Mesendoderm (in vitro differentiated cells): Measurements from ENCODE around the gene FBXL20.
"Not testable (repeated sequence)": the region's sequence is repeated elsewhere in the genome, so short reads cannot be mapped to it uniquely, and the experiment has no call there.

ENCODE experiments used
- DNase-seq: peaks from one replicate; pipeline ENCODE4 v3.0.0; 2013
- H2AK5ac ChIP-seq: 2 replicates; pipeline ENCODE4 v1.6.1; 2013; ENCODE audit warnings: low read length, inconsistent platforms
- H2BK120ac ChIP-seq: 2 replicates; pipeline ENCODE4 v1.6.1; 2013; ENCODE audit warnings: low read depth, mild to moderate bottlenecking, low read length, moderate library complexity, mixed read lengths
- H2BK15ac ChIP-seq: replicated peaks from 2 replicates; pipeline ENCODE4 v1.6.1; 2013; ENCODE audit warnings: low read depth, mild to moderate bottlenecking, moderate library complexity
- H2BK5ac ChIP-seq: 2 replicates; pipeline ENCODE4 v1.6.1; 2013; ENCODE audit warnings: low read length, inconsistent platforms
- H3K18ac ChIP-seq: 2 replicates; pipeline ENCODE4 v1.6.1; 2013; ENCODE audit warnings: mild to moderate bottlenecking, low read length, mixed read lengths
- H3K23ac ChIP-seq: one replicate; pipeline ENCODE4 v1.6.1; 2013; ENCODE audit warnings: low read length
- H3K27ac ChIP-seq: 2 replicates; pipeline ENCODE4 v1.5.1; 2013; ENCODE audit warnings: low read depth, mild to moderate bottlenecking, inconsistent platforms, low read length, moderate library complexity
- H3K27me3 ChIP-seq: 2 replicates; pipeline ENCODE4 v1.6.1; 2013; ENCODE audit warnings: low read length, control low read depth, mild to moderate bottlenecking, inconsistent platforms; ENCODE audit not compliant: insufficient read depth, poor library complexity
- H3K36me3 ChIP-seq: 2 replicates; pipeline ENCODE4 v1.6.1; 2013; ENCODE audit warnings: low read length, inconsistent platforms; ENCODE audit not compliant: control insufficient read depth, insufficient read depth
- H3K4ac ChIP-seq: one replicate; pipeline ENCODE4 v1.6.1; 2013; ENCODE audit warnings: low read depth, mild to moderate bottlenecking, low read length, moderate library complexity
- H3K4me1 ChIP-seq: 2 replicates; pipeline ENCODE4 v1.6.1; 2013; ENCODE audit warnings: low read depth, low read length, inconsistent platforms; ENCODE audit not compliant: control insufficient read depth
- H3K4me2 ChIP-seq: 2 replicates; pipeline ENCODE4 v1.6.1; 2013; ENCODE audit warnings: low read length
- H3K4me3 ChIP-seq: 2 replicates; pipeline ENCODE4 v1.5.1; 2013; ENCODE audit warnings: mild to moderate bottlenecking, low read length
- H3K56ac ChIP-seq: one replicate; pipeline ENCODE4 v1.6.1; 2013; ENCODE audit warnings: low read length
- H3K79me1 ChIP-seq: 2 replicates; pipeline ENCODE4 v1.6.1; 2013; ENCODE audit warnings: low read length, inconsistent platforms
- H3K79me2 ChIP-seq: 2 replicates; pipeline ENCODE4 v1.6.1; 2013; ENCODE audit warnings: mild to moderate bottlenecking, low read length; ENCODE audit not compliant: control insufficient read depth, insufficient read depth
- H3K9ac ChIP-seq: 2 replicates; pipeline ENCODE4 v1.6.1; 2013; ENCODE audit warnings: low read length, inconsistent platforms
- H4K5ac ChIP-seq: one replicate; pipeline ENCODE4 v1.6.1; 2013; ENCODE audit warnings: low read length
- H4K8ac ChIP-seq: one replicate; pipeline ENCODE4 v1.6.1; 2013; ENCODE audit warnings: low read depth, mild to moderate bottlenecking, control low read depth, low read length, moderate library complexity
- WGBS: extraction: QIAGEN DNeasy Blood & Tissue Kit; methylation state at CpG from one replicate; pipeline ENCODE4 v1.1.7; 2013; ENCODE audit warnings: low lambda C conversion rate, missing lambda C conversion rate; ENCODE audit not compliant: insufficient coverage; ENCODE audit errors: extremely low coverage; 5-methylcytosine and 5-hydroxymethylcytosine counted together

FBXL20 gene

DNA sequence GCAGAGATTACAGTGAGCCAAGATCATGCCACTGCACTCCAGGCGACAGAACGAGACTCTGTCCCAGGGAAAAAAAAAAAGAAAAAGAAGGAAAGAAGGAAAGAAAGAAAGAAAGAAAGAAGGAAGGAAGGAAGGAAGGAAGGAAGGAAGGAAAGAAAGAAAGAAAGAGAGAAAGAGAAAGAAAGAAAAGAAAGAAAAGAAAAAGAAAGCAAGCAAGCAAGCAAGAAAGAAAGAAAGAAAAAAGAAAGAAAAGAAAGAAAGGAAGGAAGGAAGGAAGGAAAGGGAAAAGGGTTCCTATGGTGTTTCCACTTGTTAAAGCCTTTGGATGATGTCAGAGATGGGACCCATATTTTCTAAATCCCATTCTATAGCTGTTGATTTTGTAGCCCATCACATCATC, 38.4 kb upstream of the FBXL20 start:
- H3K18ac ChIP-seq, H4K8ac ChIP-seq, DNase-seq, H2BK5ac ChIP-seq, H3K56ac ChIP-seq, H2BK15ac ChIP-seq, H3K4me2 ChIP-seq, H3K79me1 ChIP-seq, H3K4me1 ChIP-seq, H2BK120ac ChIP-seq, H3K27me3 ChIP-seq, H3K9ac ChIP-seq, H3K79me2 ChIP-seq, H3K27ac ChIP-seq, H2AK5ac ChIP-seq, H3K23ac ChIP-seq, H3K4ac ChIP-seq, H4K5ac ChIP-seq, H3K4me3 ChIP-seq, H3K36me3 ChIP-seq: not testable (repeated sequence)
- WGBS = no CpG with 5 or more reads among the region's 2 CpGs

DNA sequence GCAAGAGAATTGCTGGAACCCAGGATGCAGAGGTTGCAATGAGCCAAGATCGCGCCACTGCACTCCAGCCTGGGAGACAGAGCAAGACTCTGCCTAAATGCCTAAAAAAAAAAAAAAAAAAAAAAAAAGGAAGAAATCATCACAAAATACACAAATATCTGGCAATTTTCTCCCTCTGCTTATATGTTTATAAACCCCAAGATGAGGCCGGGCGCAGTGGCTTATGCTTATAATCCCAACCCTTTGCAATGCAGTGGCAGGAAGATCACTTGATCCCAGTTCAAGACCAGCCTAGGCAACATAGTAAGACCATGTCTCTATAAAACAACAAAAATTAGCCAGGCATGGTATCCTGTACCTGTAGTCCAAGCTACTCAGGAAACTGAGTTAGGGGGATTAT, 28.2 kb upstream of the FBXL20 start:
- Histone ChIP-seq H2AK5ac (no peak overlapping the region), H3K36me3 (peaks cover 5% of the 10 kb centered on the region), H2BK120ac (no peak overlapping the region), H3K4me1 (no peaks in the 10 kb centered on the region), H2BK5ac (no peak overlapping the region), H4K5ac (no peak overlapping the region), H3K56ac (no peak overlapping the region), H4K8ac (no peak overlapping the region), H3K4me2 (no peak overlapping the region), H3K27me3 (no peaks in the 10 kb centered on the region), H2BK15ac (no peak overlapping the region), H3K79me2 (no peaks in the 10 kb centered on the region), H3K27ac (no peak overlapping the region), H3K23ac (no peak overlapping the region), H3K9ac (no peak overlapping the region), H3K79me1 (no peaks in the 10 kb centered on the region), H3K18ac (no peak overlapping the region), H3K4ac (no peak overlapping the region), H3K4me3 (no peak overlapping the region)
- no peak for DNase-seq
- WGBS = no CpG with 5 or more reads among the region's 4 CpGs

DNA sequence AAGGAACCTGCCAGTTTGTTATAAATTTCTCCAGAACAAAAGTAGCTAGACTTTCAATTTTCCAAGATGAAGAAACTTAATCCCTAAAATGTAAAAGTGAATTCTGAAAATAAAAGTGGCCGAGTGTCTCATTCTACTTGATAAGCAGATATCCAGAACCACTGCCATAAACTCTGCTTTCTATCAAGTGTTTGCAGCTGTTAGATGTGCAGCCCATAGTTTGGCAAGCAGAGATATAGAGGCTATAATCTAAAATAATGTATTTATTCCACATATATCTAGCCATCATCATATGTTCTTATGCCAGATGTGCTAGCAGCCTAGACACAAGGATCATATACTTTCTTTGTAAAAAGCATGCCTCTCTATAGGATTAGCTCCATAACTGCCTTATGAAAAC, 14.7 kb upstream of the FBXL20 start:
- no peak overlapping the region for H3K4me2 ChIP-seq
- no CpG with 5 or more reads among the region's 1 CpG for WGBS
- DNase-seq = no peak
- H4K5ac ChIP-seq = no peak overlapping the region
- H2BK5ac ChIP-seq = no peak overlapping the region
- no peak overlapping the region for H2BK120ac ChIP-seq
- no peaks in the 10 kb centered on the region for H3K27me3 ChIP-seq
- no peak overlapping the region for H3K23ac ChIP-seq
- no peak overlapping the region for H2BK15ac ChIP-seq
- no peaks in the 10 kb centered on the region for H3K79me2 ChIP-seq
- no peak overlapping the region for H3K4me3 ChIP-seq
- no peak overlapping the region for H3K27ac ChIP-seq
- H4K8ac ChIP-seq = no peak overlapping the region
- H2AK5ac ChIP-seq = no peak overlapping the region
- H3K9ac ChIP-seq = no peak overlapping the region
- no peaks in the 10 kb centered on the region for H3K79me1 ChIP-seq
- no peak overlapping the region for H3K18ac ChIP-seq
- no peak overlapping the region for H3K56ac ChIP-seq
- no peaks in the 10 kb centered on the region for H3K4me1 ChIP-seq
- peaks cover 9% of the 10 kb centered on the region for H3K36me3 ChIP-seq
- no peak overlapping the region for H3K4ac ChIP-seq

DNA sequence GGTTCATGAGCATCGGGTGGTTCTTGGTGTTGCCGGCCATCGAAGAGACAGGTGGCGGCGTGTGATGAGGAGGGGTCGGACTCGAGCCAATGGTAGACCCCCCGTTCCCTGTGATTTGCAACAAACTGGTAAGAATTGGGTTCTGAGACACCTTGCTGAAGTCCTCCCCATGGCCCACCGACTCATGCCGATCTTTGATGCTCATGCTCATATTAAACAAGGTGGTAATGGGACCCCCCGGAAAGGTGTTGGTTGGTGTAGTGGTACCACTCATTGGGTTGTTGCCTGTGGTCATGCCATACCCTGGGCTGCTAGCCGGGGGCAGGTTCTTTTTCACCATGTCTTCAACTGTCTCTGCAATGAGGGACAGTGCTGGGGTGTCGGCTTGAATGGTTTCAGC, 8.9 kb upstream of the FBXL20 start:
- Histone ChIP-seq H4K8ac (no peak overlapping the region), H4K5ac (no peak overlapping the region), H3K4ac (no peak overlapping the region), H2BK5ac (no peak overlapping the region), H3K79me2 (no peaks in the 10 kb centered on the region), H3K4me3 (no peak overlapping the region), H3K36me3 (peaks cover 30% of the 10 kb centered on the region), H3K18ac (no peak overlapping the region), H3K4me2 (no peak overlapping the region), H2BK120ac (no peak overlapping the region), H3K23ac (no peak overlapping the region), H3K79me1 (no peaks in the 10 kb centered on the region), H3K27me3 (no peaks in the 10 kb centered on the region), H3K4me1 (no peaks in the 10 kb centered on the region), H3K27ac (no peak overlapping the region), H3K56ac (no peak overlapping the region), H3K9ac (no peak overlapping the region), H2BK15ac (no peak overlapping the region), H2AK5ac (no peak overlapping the region)
- WGBS = no CpG with 5 or more reads among the region's 13 CpGs
- DNase-seq = no peak

DNA sequence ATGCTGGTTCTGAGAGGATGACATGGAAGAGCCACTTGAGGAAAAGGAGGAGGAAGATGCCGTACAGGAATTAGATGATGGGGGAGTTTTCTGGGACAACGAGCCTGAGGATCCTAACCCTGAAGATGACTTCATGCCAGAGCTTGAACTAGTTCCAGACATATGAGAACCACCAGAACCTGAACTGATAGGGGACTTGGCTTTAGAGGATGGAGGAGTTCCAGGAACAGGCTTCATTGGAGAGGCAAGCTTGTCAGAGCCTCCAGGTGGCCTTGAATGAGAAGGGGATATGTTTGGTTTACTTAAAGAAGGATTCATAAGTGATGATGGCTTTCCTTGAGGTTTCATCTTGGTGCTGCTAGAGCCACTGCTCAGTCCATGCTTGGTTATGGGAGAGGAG, 6.9 kb upstream of the FBXL20 start:
- Histone ChIP-seq H3K4me1 (no peaks in the 10 kb centered on the region), H3K4me3 (no peak overlapping the region), H2AK5ac (no peak overlapping the region), H3K36me3 (peaks cover 26% of the 10 kb centered on the region), H3K79me2 (no peaks in the 10 kb centered on the region), H3K18ac (no peak overlapping the region), H2BK15ac (no peak overlapping the region), H3K79me1 (no peaks in the 10 kb centered on the region), H4K5ac (no peak overlapping the region), H2BK5ac (no peak overlapping the region), H3K9ac (no peak overlapping the region), H3K23ac (no peak overlapping the region), H3K27ac (no peak overlapping the region), H3K27me3 (no peaks in the 10 kb centered on the region), H2BK120ac (no peak overlapping the region), H3K4ac (no peak overlapping the region), H4K8ac (no peak overlapping the region), H3K4me2 (no peak overlapping the region), H3K56ac (no peak overlapping the region)
- no CpG with 5 or more reads among the region's 2 CpGs for WGBS
- DNase-seq = no peak

DNA sequence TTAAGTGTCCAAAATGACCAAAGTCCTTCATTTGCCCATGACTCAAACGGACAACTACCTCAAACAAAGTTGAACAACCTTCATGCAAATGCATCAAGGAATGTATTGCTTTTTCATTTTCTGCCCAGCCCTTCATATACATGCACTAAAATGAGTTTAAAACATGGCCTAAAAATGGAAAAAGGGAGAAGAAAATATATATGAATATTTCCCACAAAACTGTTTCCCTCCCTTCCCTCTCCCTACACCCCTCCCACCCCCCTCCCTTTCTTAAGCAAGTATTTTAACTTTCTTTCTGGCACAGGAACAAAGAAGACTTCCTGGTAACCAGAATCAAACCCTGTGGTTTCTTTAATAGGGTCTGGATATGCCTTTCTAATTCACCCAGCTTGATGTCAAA, 5.5 kb upstream of the FBXL20 start:
- H3K4ac ChIP-seq = no peak overlapping the region
- no peak overlapping the region for H2BK120ac ChIP-seq
- no peak overlapping the region for H2AK5ac ChIP-seq
- H3K27me3 ChIP-seq = no peaks in the 10 kb centered on the region
- no peak overlapping the region for H3K4me3 ChIP-seq
- H3K56ac ChIP-seq = no peak overlapping the region
- no peak overlapping the region for H3K23ac ChIP-seq
- H3K9ac ChIP-seq = no peak overlapping the region
- no peak overlapping the region for H2BK15ac ChIP-seq
- H3K36me3 ChIP-seq = peaks cover 26% of the 10 kb centered on the region
- no peak overlapping the region for H3K27ac ChIP-seq
- no peak overlapping the region for H4K8ac ChIP-seq
- H3K18ac ChIP-seq = no peak overlapping the region
- no peak for DNase-seq
- no peaks in the 10 kb centered on the region for H3K79me2 ChIP-seq
- H3K4me1 ChIP-seq = no peaks in the 10 kb centered on the region
- H3K79me1 ChIP-seq = no peaks in the 10 kb centered on the region
- no peak overlapping the region for H4K5ac ChIP-seq
- WGBS = no CpG with 5 or more reads among the region's 1 CpG
- no peak overlapping the region for H3K4me2 ChIP-seq
- H2BK5ac ChIP-seq = no peak overlapping the region
